ENCODE results near the gene RPUSD1. TPM values are rescaled to one million over a fixed set of nuclear protein-coding genes. Genes with fewer than 3 reads are reported as not detected.

The RPUSD1 gene
- polyA plus RNA-seq, 3 donors: 29.5 to 38.1 (median 31.5) TPM

- no peak overlapping the region for H3K4me3 ChIP-seq (replicated peaks in 1 of 3; ENCODE audit: low read depth in 2 of 3, low read length in 3 of 3)
- intact Hi-C loops (cut with micrococcal nuclease): loop anchor here in 1 of 2 donors (2.0 kb wide), 1 partner anchor 74 kb away; no protein-coding TSS in a partner anchor
- no peaks in the 10 kb centered on the region for H3K9me3 ChIP-seq (replicated peaks in 1 of 2; ENCODE audit: control insufficient read depth in 1 of 2, insufficient read depth in 1 of 2, low read length in 2 of 2)
- H3K4me1 Mint-ChIP-seq: peaks cover 13% of the 10 kb centered on the region
- H3K4me1 ChIP-seq (ENCODE audit: control insufficient read depth in 1 of 2, insufficient read depth in 2 of 2, low read length in 2 of 2): peaks cover 20 to 29% of the 10 kb centered on the region in 2 donors
- no peak overlapping the region for H3K27ac ChIP-seq (ENCODE audit: low read depth in 1 of 2, low read length in 2 of 2)
- peaks cover 0 to 9% (median 2%) of the 10 kb centered on the region in 3 donors for H3K27me3 Mint-ChIP-seq (ENCODE audit: low read depth in 3 of 3)
- H3K36me3 ChIP-seq (replicated peaks in 1 of 2; ENCODE audit: control insufficient read depth in 1 of 2, insufficient read depth in 2 of 2, low read length in 2 of 2): peaks cover 7 to 13% of the 10 kb centered on the region in 2 donors
- H3K36me3 Mint-ChIP-seq: peaks cover 9 to 14% of the 10 kb centered on the region in 2 donors
- H2AFZ ChIP-seq (ENCODE audit: insufficient read depth, low read depth, low read length, poor library complexity, severe bottlenecking): no peak overlapping the region
- no peak overlapping the region for H3K4me3 Mint-ChIP-seq
- peaks cover 0 to 3% (median 0%) of the 10 kb centered on the region in 7 donors for H3K9me3 Mint-ChIP-seq
- H3K9ac ChIP-seq (ENCODE audit: insufficient read depth, low read length, poor library complexity, severe bottlenecking): no peak overlapping the region
- no peak overlapping the region for H3K27ac Mint-ChIP-seq
- no peak for DNase-seq
- WGBS (ENCODE audit: insufficient coverage): 93% methylated on average over 18 of the region's 19 CpGs
- peaks cover 23% of the 10 kb centered on the region for H3K79me2 ChIP-seq (ENCODE audit: insufficient read depth, low read length)
- no peaks in the 10 kb centered on the region for H3K27me3 ChIP-seq (ENCODE audit: control insufficient read depth in 2 of 2, insufficient read depth in 2 of 2, low read length in 2 of 2)
- no peak overlapping the region for H3K4me2 ChIP-seq (replicated peaks; ENCODE audit: extremely low read depth, low read length, poor library complexity, severe bottlenecking)
- TF ChIP-seq CTCF (IDR thresholded peaks at IDR 0.05): no peak
- peaks cover 38% of the 10 kb centered on the region for H4K20me1 ChIP-seq (ENCODE audit: insufficient read depth, low read length)
These were observed 3.8 kb downstream of the RPUSD1 start for GRCh38 chr16:784431-784830.

- Histone ChIP-seq H3K4me1 (ENCODE audit: control insufficient read depth in 1 of 2, insufficient read depth in 2 of 2, low read length in 2 of 2) (peaks cover 13 to 20% of the 10 kb centered on the region in 2 donors), H4K20me1 (ENCODE audit: insufficient read depth, low read length) (peaks cover 38% of the 10 kb centered on the region), H3K36me3 (replicated peaks in 1 of 2; ENCODE audit: control insufficient read depth in 1 of 2, insufficient read depth in 2 of 2, low read length in 2 of 2) (peaks cover 7 to 13% of the 10 kb centered on the region in 2 donors), H3K9ac (ENCODE audit: insufficient read depth, low read length, poor library complexity, severe bottlenecking) (no peak overlapping the region), H3K27me3 (ENCODE audit: control insufficient read depth in 2 of 2, insufficient read depth in 2 of 2, low read length in 2 of 2) (no peaks in the 10 kb centered on the region), H2AFZ (ENCODE audit: insufficient read depth, low read depth, low read length, poor library complexity, severe bottlenecking) (no peak overlapping the region), H3K9me3 (replicated peaks in 1 of 2; ENCODE audit: control insufficient read depth in 1 of 2, insufficient read depth in 1 of 2, low read length in 2 of 2) (no peaks in the 10 kb centered on the region), H3K4me3 (replicated peaks in 1 of 3; ENCODE audit: low read depth in 2 of 3, low read length in 3 of 3) (no peak overlapping the region), H3K4me2 (replicated peaks; ENCODE audit: extremely low read depth, low read length, poor library complexity, severe bottlenecking) (no peak overlapping the region), H3K79me2 (ENCODE audit: insufficient read depth, low read length) (peaks cover 15% of the 10 kb centered on the region), H3K27ac (ENCODE audit: low read depth in 1 of 2, low read length in 2 of 2) (no peak overlapping the region)
- Mint-ChIP-seq H3K4me3 (no peak overlapping the region), H3K4me1 (peaks cover 13% of the 10 kb centered on the region), H3K27ac (no peak overlapping the region), H3K27me3 (ENCODE audit: low read depth in 3 of 3) (peaks cover 0 to 9% (median 2%) of the 10 kb centered on the region in 3 donors), H3K9me3 (peaks cover 0 to 3% (median 0%) of the 10 kb centered on the region in 7 donors), H3K36me3 (peaks cover 9 to 14% of the 10 kb centered on the region in 2 donors)
- no peak for DNase-seq
- 73% methylated on average over 17 of the region's 17 CpGs for WGBS (ENCODE audit: insufficient coverage)
- intact Hi-C loops (cut with micrococcal nuclease): loop anchor here in 1 of 2 donors (2.0 kb wide), 1 partner anchor 73 kb away; no protein-coding TSS in a partner anchor
- no peak for TF ChIP-seq CTCF (IDR thresholded peaks at IDR 0.05)
These were observed 4.6 kb downstream of the RPUSD1 start for GRCh38 chr16:783404-784161.

Data from CD14-positive monocyte (primary cell).